ENCODE data around the gene SCYL1.

The SCYL1 gene

GRCh38 chr11:65551572-65552387 lies 26.9 kb downstream of the SCYL1 start:
- in situ Hi-C loops (cut with MboI; ENCODE audit: low sequenced_read_pairs), result no loop called here

GRCh38 chr11:65552388-65552951 lies 27.6 kb downstream of the SCYL1 start:
- in situ Hi-C loops (cut with MboI; ENCODE audit: low sequenced_read_pairs), result no loop called here

DNA sequence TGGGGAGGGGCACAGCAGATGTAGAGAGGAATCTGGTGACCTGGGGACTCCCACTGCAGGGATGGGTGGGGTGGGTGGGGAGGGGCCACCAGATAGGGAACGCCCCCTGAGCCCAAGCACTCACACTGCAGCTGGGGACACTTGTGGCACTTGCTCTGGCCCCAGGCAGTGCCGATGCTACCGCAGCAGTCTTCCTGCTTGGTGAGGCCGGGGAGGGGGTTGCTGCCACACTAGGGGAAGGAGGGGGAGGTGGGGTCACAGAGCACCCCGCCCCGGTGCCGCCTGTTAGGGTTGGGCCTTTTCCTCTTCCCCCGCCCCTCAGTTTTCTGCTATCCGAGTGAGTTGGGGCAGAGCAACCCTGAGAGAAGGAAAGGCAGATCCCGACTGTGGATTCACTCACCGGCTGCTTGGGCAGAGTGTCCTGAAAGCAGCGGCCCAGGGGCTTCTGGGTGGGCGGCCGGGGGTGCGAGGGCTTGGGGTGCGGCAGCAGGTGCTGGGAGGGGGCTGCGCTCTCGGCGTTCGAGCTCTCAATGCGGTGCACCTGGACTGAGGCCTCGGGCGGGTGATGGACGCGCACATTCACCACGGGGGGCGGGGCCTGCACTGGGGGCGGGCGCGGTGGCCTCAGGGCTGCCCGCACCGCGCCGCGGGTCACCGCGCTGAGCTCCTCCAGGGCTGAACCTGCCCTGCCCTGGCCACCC lies 28.6 kb downstream of the SCYL1 start:
- in situ Hi-C loops (cut with MboI; ENCODE audit: low sequenced_read_pairs), result no loop called here

DNA sequence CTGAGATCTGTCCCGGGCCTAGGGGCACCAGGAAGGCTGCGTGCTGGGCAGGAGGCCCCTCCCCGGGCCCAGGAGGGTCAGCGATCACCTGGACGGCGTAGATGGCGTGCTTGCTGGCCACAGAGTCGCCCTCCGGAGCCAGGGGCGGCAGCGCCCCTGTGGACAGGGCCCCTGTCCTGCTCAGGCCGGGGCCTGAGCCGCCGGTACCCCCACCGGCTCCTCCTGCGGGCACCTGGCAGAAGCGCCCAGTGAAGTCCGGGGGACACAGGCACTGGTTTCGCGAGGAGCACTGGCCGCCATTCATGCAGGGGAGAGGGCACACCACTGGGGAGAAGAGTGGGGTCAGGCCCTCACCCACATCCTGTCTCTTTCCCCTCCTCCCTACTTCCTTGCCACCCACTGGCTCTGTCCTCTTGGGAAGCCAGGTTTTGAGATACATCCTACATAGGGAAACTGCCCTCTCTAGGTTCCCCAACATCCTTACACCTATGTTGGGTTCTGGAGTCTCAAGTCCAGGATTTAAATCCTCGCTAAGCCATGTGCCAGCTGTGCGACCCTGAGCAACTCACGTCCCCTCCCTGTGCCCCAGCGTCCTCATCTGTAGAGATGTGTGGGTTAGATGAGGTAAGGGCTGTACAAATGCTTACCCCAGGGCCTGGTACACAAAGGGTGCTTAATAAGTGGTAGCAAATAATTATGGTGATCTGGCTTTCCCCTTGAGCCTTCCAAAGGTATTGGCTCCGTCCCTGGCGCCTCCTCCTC lies 29.4 kb downstream of the SCYL1 start:
- in situ Hi-C loops (cut with MboI; ENCODE audit: low sequenced_read_pairs), result no loop called here

- in situ Hi-C loops (cut with MboI; ENCODE audit: low sequenced_read_pairs), result no loop called here
Measured at GRCh38 chr11:65554842-65555430, 30.1 kb downstream of the SCYL1 start.

- in situ Hi-C loops (cut with MboI; ENCODE audit: low sequenced_read_pairs), result no loop called here
Measured at GRCh38 chr11:65555693-65556231, 30.9 kb downstream of the SCYL1 start.

- in situ Hi-C loops (cut with MboI; ENCODE audit: low sequenced_read_pairs), result no loop called here
Measured at GRCh38 chr11:65556470-65557279, 31.8 kb downstream of the SCYL1 start.

- in situ Hi-C loops (cut with MboI; ENCODE audit: low sequenced_read_pairs), result no loop called here
Measured at GRCh38 chr11:65557280-65558001, 32.6 kb downstream of the SCYL1 start.

- in situ Hi-C loops (cut with MboI; ENCODE audit: low sequenced_read_pairs), result no loop called here
Measured at GRCh38 chr11:65558002-65558929, 33.4 kb downstream of the SCYL1 start, which contains the start of gene LTBP3. LTBP3 (minus strand) TSS chr11:65558359; CDS start chr11:65557959, 400 bp downstream.

- in situ Hi-C loops (cut with MboI; ENCODE audit: low sequenced_read_pairs), result no loop called here
Measured at GRCh38 chr11:65558930-65559509, 34.1 kb downstream of the SCYL1 start.

GRCh38 chr11:65559535-65559934 lies 34.7 kb downstream of the SCYL1 start:
- in situ Hi-C loops (cut with MboI; ENCODE audit: low sequenced_read_pairs), result no loop called here

DNA sequence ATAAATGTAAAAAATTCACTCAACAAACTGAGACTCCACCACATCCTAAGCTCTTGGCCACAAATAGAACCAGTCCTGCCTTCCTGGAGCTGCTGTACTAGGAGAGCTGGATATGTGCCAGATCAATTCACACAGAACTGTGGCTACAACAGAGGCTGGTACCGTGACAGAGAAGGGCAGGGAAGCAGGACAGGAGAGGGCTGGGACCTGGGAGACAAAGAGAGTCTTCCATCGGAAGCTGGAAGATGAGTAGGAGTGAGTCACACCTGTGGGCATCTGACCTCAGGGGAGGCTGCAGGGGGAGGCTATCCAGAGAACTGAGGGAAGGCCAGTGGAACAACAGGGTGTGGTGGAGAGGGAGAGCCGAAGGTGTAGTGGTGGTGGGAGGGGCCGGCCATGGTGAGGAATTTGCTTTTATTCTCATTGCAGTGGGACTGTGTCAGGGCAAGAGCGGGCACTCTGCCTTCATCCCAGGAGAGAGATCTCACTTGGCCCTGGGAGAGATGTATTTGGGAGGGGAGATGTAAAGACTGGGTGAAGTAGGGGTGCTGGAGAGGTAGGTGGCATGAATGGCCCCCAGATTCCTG lies 35.2 kb downstream of the SCYL1 start:
- in situ Hi-C loops (cut with MboI; ENCODE audit: low sequenced_read_pairs), result no loop called here

GRCh38 chr11:65560555-65561418 lies 35.9 kb downstream of the SCYL1 start:
- in situ Hi-C loops (cut with MboI; ENCODE audit: low sequenced_read_pairs), result no loop called here

- in situ Hi-C loops (cut with MboI; ENCODE audit: low sequenced_read_pairs), result no loop called here
Measured at GRCh38 chr11:65562020-65562419, 37.1 kb downstream of the SCYL1 start.

DNA sequence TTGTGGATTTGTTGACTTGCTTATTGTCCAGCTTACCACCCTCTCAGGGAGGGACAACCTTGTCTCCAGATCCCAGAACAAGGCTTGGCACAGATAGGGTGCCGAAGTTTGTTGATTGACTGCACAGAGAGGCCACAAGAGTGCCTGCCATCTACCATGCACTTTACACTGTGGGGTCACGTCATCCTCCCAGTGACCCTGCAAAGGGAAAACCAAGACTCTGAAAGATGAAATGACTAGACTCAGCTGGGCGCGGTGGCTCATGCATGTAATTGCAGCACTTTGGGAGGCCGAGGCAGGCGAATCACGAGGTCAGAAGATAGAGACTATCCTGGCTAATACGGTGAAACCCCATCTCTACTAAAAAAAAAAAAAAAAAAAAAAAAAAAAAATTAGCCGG lies 37.9 kb downstream of the SCYL1 start:
- in situ Hi-C loops (cut with MboI; ENCODE audit: low sequenced_read_pairs), result no loop called here

DNA sequence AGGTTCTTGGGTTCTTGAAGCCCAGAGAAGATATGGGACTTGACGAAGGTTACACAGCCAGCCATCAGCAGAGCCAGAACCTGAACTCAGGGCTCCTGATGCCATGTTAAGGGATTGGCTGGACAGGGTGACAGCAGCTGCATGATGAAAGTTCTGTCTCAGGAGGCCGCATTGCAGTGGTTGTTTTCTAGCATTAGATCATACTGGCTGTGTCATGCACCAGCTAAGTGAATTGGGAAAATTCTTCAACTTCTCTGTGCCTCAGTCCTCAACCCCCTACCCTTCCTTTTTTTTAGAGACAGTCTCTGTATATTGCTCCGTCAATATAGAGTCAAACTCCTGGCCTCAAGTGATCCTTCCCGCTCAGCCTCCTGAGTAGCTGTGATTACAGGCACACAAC lies 38.7 kb downstream of the SCYL1 start:
- in situ Hi-C loops (cut with MboI; ENCODE audit: low sequenced_read_pairs), result no loop called here
